GM15510 (cell line): ENCODE measurements around the gene AATK.

Experiments
- POLR2A ChIP-seq: IDR thresholded peaks from 3 replicates; pipeline ENCODE4 v1.6.1; 2011; ENCODE audit warnings: borderline replicate concordance; ENCODE audit not compliant: insufficient read length; ENCODE audit errors: extremely low read depth

The AATK gene

DNA sequence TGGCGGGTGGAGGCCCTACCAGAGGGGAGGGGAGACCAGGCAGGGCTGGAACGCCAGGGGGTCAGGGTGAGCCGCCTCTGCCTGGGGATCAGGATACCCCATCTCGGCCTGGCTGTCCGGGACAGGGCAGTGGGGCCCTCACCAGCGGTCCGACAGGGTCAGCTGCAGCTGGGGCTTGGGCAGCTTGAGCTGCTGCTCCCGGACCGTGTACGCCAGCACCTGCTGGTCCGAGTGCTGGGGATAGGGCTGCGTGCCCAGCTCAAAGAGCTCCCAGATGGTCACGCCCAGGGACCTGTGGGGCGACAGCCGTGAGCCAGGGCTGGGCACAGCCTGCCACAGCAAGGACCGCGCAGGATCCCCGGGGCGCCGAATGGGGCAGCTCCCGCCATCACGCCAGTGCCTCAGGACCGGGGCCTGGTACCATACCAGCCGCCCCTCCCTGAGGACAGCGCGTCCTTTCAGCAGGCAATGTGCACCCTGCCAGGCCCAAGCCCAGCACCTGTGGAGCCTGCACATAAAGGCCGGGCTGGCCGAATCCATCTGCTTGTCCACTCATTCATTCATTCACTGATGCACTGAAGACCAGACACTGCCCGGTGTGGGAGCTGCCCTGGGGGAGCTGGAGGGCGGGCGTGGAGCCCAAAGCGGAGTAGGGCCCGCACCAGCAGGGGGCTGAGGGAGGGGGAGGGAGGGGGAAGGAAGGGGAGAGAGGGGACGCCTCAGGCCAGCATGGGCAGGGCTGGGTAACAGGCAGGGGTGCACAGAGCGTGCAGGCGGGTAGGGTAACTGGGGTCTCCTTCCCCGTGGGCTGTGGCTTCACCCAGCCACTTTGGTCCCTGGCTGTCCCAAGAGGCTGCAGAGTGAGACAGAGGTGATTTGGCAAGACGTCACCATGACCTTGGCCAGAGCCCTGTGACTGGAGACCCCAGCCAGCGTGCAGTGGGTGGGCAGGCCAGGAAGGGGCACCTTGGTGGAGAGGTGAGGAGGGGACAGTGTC lies 42.7 kb downstream of the AATK start:
- TF ChIP-seq POLR2A, result no peak

DNA sequence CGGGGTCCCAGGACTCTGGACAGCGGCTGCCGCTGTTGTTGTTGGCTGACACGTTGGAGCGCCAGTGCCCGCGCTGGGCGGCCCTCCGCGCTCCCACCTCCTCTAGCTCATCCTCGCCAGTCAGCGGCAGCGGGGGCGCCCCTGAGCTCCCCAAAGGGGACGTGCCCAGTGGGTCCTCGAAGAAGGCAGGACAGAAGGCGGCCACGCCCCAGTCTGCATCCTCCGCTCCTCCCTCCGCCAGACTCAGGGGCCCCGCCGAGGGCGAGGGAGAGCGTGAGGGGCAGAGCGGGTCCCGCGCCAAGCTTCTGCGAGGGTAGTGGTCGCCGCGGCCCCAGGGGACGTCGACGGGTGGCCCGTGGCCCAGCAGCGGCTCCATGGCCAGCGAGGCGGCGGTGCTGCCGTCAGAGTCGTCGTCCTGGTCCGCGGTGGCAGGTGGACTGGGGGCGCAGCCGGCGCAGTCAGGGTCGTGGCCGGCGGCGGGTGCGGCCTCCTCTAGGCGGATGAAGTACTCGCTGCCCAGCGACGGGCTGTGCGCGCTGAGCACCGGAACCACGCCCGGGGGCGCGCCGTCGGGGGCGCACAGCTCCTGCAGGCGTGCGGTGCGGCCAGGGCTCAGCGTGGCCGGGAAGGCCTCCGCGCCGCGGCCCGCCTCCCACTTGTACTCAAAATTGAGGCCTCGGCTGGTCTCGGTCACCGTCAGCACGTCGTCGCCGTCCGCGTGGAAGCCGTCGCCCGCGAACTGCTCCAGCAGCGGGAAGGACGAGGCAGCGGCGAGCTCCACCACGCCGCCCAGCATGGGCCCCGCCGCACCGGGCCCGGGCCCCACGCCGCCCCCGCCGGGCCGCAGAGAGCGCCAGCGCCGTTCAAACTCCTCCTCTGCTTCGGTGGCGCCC lies 43.9 kb downstream of the AATK start:
- no peak for TF ChIP-seq POLR2A

DNA sequence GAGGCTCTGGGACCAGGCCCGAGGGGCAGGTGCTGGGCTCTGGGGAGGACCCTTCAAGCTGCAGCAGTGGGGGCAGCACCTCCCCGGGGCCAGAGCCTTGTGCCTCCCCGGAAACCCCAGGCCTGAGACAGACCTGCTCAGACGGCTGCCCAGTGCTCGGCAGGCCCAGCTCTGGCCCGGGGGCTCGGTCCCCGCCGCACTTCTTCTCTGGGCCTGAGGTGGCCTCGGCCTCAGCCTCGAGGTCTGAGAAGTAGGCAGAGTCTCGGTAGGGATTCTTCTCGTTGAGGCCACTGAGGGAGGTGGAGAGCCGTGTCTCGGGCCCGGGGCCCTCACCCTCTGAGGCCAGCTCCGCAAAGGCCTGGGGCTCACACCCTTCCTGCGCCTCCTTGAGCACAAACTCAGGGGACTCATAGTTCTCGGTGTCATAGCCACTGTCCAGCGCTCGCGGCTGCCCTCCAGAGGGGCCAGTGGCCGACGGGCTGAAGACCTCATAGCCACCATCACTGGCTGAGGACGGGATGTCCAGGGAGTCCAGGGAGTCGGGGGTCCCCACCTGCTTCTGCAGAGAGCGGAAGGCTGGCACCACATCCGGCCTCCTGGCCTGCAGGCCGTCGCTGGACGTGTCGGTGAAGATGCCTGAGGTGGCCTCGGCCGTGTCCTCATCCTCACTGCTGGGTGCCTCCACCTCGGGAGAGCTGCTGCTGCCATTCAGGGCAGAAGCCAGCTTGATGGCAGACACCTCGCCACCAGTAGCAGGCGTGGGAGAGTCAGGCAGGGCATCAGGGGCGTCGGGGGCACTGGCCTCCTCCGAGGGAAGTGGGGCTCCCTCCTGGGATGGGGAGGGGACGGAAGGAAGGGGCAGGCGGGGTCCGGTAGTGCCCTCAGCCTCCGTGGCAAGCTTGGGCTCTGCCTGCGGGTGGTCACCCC lies 45.1 kb downstream of the AATK start:
- TF ChIP-seq POLR2A, result no peak

DNA sequence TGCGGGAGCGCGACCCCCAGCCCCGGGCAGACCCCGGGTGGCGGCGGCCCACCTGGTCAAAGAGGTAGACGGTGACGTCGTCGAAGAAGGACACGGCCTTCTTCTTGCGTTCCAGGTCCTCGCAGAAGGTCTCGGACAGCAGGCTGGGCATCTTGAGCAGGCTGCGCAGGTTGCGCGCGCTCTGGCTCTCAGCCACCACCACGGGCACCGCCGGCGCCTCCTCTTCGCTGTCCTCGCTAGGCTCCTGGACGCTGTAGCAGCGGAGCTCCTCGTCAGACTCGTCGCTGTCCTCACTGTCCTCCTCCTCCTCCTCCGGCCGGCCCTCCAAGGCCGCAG lies 45.9 kb downstream of the AATK start:
- TF ChIP-seq POLR2A, result no peak

DNA sequence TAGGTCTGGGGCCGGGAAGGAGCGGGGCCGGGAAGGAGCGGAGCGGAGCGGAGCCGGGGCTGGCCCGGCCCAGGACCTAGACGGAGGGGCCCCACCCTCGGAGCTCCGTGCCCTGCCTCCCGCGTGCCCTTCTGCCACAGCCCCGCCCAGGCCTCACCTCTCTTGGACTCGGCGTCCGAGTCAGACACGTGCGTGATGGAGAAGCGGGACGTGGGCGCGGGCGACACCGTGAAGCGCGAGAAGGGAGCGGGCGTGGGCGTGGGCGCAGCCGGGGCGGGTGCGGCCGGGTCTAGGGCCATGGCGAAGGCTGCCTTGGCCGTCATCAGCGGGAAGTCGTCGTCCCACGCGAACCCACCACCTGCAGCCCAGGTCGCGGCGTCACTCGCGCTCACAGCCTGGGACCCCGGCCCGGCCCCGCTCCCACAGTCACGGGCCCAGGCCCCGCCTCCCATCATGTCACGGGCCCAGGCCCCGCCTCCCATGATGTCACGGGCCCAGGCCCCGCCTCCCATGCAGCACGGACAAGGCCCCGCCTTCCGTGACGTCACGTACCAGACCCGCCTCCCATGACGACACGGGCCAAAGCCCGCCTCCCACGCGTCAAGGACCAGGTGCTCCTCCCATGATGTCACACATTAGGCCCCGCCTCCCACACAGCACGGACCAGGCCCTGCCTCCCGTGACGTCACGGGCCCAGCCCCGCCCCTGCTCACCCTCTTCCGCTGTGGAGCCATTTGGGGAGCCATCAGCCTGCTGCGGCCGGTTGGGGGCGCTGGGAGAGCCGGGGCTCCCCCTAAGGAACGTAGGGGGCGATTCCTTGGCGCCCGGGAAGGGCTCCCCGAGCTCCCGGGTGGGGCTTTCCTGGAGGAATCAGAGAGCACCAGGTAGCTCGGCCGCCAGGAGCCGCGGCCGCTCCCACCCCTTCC lies 46.5 kb downstream of the AATK start:
- TF ChIP-seq POLR2A, result no peak

DNA sequence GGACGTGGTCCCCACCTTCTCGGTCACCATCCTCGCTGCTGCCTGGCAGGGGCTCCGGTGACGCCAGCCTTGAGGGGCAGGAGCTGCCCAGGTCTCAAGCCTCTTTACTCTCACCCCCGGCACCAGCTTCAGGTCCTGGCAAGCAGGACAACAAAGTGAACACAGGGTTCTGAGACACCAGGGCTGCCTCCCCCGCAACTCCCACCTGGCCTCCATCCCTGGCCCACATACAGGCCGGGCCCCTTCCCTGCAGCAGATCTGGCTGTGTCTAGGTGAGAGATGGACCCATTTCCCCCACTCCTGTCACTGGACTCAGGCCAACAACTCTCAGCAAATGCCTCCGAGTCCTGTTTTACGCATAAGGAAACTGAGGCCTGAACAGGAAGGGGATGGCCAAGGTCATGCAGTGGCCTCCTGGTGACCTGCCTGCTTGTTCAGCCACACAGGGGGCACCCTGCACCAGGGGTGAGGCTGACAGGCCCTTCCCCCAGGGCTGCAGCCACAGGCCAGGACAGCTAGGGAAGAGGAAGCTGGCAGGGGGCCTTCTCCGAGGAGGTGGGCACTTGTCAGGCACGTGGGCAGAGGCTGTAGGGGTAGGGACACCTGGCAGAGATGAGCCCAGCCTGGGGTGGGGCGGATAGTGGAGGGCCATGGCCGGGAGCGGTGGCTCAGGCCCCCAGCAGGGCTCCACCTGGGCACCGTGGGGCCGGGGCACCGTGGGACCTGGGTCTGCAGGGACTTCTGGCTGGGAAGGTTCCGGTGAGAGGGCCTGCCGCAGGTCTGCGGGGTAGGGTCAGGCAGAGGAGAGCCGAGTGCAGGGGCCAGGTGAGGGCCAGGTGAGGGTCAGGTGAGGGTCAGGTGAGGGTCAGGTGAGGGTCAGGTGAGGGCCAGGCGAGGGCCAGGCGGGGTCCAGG lies 47.5 kb downstream of the AATK start:
- no peak for TF ChIP-seq POLR2A

DNA sequence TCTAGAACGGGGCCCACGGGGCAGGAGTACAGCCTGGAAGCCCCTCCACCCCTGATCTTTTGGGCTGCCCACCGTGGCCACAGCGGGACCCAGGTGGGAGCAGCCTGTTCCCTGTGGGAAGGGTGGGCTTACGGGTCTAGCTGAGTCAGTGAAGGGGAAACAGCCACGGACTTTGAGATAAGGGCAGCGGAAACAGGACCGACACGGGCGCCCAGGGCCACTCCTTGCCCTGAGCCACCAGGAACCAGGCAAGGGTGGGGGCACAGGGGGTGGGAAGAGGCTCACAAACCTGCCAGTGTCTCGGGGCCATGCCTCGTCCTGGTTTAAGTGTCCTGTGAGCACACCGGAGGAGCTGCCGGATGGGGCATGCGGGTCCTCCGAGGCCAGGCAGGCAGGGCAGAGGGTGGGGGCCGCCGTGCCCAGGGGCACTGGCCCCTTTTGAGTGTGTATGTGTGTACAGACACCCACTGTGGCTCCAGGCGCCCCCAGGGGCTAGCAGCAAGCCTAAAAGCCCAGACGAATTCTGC lies 48.3 kb downstream of the AATK start:
- TF ChIP-seq POLR2A, result no peak

DNA sequence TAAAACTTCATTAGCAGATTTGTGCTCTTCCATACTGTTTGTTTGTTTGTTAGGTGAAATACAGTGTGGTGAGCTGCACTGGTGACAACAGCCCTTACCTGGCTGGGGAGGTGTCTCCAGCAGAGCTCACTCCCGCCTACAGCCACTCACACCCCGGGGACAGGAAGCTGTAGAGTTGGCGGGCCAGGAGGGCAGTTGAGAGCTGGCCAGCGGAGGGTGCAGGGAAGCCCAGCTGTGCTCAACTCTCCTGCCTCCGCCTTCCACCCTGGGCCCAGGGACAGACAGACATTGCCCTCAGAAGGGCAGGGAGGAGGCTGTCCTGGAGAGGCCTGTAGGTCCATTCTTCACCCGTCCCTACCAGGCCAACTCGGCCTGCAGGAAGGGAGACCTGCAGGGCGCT lies 49.3 kb downstream of the AATK start:
- TF ChIP-seq POLR2A, result no peak

DNA sequence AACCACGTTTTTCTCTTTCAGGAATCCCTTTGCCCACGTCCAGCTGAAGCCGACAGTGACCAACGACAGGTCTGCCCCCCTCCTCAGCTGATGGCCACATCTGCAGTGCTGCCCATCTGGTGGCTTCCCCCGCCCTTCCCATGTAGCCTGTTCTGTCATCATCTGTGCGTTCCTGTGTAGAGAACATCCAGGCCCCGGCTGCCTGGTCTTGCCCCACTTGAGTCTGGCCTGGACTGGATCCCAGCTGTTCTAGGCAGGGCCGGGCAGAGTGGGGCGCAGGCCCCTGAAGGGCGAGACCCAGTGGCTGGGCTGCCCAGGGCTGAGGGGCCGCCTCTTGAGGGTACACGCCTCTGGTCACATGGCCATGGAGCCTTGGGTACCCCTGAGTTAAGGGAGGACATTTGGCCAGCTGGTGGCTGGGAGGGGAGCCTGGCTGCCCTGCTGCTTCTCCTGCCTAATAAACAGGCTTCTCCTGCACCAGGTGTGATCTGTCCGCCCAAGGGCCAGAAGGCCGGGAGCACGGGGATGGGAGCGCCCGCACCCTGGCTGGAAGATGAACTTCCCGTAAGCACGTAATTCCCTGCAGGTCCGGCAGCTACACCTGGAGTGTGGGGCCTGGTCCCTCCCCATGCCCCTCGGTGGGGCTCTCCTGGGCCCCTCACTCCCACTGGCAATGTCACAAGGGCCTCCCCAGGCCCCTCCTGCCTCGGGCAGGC lies 50.1 kb downstream of the AATK start:
- TF ChIP-seq POLR2A, result no peak

DNA sequence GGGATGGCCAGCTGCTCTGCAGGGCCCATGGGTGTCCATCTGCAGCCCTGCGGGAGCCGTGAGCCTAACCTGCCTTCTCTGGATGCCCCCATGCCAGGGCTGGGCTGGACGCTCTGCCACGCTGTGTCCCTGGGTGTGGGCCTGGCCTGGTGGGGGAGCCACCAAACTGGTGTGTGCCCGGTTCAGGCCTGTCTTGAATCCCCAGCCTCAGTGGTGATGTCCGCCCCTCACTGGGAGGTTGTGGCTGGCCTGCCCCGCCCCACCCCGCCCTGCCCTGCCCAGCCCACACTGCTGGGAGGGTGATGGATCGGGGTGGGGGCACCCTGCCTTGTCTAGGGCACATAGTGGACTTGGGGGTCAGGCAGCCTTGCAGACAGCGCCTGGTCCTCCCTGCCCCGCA lies 50.8 kb downstream of the AATK start:
- no peak for TF ChIP-seq POLR2A

DNA sequence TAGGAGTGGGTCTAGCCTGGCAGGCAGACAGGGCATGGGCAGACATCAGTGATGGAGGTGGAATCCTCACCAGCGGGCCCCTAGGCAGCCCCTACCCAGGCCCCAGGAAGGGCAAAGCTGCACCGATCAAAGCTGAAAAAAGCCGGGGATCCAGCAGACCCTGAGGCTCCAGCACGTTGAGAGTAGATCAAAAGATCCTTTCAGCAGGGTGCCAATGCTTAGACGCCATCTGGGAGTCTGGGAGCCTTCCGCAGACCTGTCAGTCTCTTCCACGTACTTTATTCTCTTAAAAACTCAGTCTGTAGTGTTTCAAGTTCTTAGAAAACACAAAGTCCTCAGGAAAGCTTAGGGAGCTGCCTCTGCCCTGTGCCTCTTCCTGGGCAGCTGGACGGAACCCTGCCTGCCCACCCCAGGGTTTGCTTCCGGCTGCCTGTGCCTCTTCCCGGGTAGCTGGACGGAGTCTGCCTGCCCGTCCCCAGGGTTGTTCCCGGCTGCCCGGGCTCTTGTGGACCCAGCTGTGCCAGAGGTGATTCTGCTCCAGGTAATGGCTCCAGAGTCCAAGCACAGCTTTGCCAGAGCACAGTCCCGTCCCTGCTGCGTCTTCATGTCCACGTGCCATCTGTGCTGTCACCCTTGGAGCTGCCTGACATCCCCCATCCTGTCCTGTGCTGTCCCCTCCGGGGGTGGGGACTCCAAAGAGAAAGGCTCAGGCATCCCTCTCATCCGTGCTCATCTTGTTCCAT lies 51.5 kb downstream of the AATK start:
- TF ChIP-seq POLR2A, result no peak

DNA sequence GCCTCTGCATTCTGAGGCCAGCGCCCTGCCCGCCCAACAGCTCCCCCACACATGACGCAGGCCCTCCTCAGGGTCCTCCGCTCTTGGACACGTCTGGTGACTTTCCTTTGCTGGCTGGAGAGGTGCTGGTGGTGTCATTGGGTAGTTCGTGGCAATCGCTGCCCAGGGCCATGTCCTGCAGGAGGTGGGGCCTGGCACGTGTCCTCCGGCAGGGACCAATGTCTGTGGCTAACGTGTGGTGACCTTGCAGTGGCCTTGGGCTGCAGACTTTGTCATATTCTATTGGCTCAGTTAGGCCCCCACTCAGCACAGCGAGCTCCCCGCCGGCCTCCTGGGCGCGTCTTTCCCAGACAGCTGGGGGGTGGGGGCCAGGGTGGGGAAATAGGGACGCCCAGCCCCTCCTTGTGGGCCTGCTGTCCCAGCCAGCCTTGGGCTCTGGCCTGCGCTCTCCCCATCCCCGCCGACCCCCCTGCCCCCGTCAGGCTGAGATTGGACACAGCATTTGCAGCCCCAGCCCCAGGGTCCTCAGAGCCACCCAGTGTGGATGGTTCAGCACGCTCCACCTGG lies 52.8 kb downstream of the AATK start:
- no peak for TF ChIP-seq POLR2A
